NCI-H2081 treated with DMSO at 0.1 percent for 48 hours (cell line): ENCODE measurements around the gene CPVL.

Source experiments
- DNase-seq: peaks from one replicate; lab custom pipeline; 2025; lab: John Stamatoyannopoulos, UW

Gene CPVL

DNA sequence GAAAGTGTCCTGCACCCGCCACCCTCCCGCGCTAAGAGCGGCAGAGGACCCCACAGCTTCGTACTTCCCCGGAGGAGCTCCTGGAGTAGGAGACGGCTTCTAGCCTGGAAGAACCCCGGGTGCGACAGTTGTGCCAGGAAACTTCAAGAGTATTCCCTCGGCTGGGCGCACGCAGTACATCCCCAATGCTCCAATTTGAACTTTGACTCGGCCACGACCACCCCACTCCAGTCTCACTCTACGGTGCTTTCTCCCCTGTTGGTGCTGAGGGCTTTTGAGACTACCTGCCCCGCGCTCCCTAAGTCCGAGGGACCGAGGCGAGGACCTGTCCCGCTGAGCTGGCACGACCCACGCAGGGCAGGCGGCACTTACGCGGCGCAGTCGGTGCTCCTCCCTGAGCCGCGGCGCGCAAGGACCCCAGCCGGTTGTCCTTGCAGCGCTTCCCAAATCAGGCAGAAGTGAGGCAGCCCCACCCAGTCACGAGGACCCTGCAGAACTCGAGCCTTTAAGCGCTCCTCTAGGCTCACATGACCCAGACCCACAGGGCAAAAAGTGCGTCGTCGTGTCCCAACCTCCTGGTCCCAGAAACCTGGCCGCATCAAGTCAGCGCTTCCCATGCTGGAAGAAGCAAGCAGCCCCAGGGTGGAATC is at the start of gene CPVL:
CPVL (minus strand) TSS at position 481 of the 650 bp plus-strand sequence. CDS start 25,476 bp downstream, outside the sequence.
- no peak for DNase-seq

GRCh38 chr7:29194594-29195427 is 48.5 kb upstream of the CPVL start, which contains the start of gene CHN2:
CHN2 (plus strand) TSS chr7:29194775.
- peak; percentile 33 for DNase-seq

DNA sequence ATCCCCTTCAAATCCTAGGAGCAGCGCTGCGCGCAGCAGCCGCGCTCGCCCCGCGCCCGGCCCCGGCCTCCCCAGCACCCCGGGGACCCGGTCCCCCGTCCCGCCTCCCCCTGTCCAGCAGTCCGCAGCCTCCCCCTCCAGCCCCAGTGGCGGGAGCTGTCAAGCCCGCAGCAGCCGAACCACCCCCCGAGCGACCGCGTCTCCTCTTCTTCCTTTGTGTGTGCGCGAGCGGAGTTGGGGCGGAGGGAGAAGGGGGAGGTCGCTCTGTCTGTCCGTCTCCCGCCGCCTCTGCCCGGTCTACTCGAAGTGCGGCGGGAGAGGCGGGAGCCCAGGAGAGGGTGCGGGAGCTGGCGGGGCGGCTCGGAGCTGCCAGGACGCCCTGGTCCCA is 47.9 kb upstream of the CPVL start:
- DNase-seq, result no peak

DNA sequence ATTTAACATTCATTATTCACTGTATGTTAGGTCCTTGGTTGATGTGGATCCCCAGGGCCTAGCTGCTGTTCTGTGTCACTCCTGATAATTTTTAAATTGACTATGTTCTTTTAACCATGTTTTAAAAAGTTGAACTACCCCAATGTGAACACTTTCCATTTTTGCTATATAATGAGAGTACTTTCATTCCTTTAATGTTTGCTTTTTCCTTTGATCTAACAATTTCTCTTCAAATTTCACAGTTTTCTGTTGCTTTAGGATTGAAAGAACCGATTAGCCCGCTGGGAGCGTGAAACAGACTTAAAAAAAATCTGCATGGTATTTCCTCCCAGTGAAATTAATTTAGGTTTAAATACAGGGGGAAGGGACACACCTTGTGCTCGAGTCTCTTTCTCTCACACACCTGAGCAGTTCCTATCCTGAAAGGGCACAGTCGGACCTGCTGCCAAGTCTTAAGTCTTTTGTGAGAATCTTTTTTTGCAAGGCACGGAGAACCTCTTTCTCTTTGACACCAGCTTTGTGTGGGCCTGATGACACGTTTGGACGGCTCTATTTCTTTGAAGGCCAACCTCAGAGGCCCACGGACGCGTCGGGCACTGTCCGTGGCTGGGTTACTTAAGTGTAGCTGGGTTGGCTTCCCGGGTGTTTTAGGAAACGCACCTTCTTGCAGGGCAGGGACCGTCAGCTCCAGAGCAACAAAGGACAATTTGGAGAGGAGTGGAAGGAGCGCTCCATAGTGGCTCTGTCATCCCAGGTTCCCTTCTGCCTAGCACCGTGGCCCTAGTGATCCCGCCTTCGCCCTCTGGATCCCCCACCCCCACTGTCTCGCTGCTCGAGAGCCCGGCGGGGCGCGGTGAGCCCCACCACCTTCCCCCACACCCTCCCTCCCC is 47.2 kb upstream of the CPVL start:
- DNase-seq, result no peak

DNA sequence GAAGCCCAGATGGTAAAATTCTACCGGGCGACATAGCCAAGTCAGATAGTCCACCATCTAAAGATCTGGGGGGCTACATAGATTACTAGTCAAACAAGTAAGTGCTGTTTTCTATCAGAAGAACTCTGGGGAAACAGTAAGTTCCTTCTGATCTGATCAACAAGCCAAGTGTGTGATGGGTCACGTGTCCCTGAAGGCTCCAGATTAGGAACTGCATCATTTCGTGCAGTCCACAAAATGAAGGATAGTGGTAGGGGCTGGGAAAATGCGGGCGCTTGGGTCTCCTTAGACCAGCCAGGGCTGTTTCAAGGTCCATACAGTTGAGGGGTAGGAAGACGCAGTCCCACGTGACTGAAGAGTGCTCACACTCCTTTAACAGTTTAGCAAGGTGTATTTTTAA is 46.5 kb upstream of the CPVL start:
- DNase-seq, result no peak

GRCh38 chr7:29192323-29192722 is 46.0 kb upstream of the CPVL start:
- no peak for DNase-seq

DNA sequence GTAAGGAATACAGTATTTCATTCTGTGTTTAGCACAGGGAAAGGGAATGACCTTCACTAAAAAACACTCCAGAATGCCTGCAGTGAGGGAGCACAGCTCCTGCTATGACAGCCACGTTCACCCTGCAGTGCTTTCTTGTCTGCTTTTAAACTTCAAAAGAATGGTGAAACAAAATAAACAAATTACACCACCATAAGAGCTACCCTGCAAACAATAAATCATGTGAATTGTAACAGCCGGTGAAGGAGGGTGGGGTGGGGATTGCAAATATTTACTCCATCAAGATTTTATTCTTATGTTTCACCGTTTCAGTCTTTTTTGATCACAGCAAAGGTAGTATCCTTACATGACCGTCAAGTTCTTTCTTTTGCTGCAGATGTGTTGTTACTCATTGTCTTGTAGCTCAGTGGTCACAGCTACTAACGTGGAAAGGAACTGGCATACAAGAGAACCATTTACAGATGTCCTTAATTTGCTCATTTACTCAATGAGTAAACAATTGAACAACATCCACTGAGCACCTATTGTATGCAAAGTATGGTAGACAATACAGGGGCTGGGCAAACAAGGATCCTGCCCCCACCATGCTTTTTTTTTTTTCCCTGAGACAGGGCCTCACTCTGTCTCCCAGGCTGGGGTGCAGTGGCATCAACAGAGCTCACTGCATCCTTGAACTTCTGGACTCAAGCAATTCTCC is 44.2 kb upstream of the CPVL start:
- DNase-seq, result peak; percentile 80

DNA sequence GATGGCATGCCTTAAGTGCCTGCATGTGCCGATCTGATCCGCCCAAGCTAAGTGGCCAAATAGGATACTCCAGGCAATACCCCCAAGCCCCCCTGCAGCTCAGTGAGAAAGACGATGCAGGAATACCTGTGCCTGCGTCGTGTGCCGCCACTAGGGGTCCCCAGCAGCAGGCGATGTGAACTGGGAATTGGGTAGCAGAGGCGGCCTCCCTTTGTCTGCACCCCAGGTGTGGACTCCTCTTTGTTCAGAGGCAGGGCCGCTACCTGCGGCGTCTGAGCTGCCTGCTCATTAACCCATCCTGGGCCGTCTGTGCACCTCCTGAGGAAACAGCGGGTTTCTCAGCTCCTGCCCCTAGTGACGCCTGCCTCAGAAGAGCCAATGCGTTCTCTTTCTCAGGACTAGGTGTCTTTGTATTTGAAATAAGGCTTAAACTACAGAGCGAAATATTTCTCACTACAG is 43.4 kb upstream of the CPVL start:
- DNase-seq, result peak; percentile 93

DNA sequence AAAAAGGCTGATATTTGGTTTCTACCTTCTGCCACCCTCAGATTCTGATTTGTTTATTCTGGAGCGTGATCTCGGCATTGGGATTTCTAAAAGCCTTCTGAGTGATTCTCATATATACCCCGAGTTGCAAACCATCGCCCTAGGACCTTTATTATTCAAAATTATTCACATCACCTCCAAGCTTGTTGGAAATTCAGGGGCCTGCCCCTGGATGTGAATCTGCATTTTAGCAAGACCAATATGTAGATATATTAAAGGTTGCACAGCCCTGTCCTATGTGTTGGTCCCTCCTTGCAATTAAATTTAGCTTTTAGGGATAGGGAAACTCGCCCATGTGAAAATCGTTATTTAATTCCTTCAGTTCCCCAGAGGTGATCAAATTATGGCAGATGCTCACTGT is 39.3 kb upstream of the CPVL start:
- DNase-seq, result no peak

DNA sequence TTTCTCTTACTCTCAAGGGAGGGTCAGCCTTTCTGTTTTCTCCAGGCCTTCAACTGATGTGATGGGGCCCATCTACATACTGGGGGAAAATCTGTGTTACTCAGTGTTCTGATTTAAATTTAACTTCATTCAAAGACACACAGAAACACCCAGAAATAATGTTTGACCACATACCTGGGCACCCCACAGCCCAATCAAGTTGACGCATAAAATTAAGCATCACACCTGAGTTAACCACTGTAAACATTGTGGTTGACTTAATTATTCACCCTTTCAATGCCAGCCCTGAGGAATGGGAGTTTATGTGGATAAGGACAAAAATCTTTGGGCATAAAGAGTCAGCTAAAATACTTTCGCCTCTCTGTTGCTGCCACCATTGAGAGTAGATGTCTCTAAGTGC is 38.3 kb upstream of the CPVL start:
- DNase-seq, result no peak

DNA sequence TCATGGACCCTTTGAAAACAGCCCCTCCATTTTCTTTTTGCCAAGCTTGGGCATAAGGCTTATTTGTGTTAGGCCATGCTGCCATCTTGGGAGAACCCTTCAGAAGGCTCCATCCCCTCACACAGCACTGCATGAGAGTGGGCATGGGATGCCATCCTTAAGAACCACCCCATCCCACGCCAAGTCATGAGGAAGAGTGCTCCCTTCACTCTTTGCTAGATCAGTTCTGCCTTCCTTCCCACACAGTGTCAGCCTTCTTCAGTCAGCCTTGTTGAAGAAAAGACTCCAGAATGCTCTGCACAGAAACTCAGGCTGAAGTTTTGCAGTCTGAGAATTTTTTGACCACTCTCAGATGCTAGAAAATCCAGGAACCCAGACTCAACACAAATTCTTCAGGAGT is 32.8 kb upstream of the CPVL start:
- DNase-seq, result no peak

DNA sequence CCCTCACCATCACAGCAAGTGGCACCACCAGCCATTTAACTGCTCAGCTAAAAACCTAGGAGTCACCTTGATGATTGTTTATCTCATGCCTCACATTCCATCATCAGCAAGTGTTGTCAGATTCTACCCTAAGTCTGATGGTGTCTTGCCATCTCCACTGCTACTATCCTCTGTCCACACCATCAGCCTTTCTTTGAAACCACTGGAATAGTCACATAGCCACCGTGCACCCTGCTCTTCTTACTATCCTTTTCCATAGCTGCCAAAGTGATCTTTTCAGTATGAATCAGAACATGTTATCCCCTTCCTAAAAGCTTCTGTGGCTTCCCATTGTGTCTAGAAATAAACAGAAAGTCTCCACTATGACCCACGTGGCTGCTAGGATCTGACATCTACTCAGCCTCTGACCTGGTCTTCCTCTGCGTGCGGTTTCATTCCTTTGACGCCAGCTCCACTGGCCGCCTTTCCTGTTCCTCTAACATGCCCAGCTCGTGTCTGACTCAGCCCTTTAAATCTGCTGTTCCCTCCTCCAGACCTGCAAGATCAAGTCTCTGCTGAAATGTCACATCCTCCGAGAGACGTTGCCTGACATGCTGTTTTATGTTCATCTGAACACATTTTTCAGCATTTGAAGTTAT is 31.7 kb upstream of the CPVL start:
- DNase-seq, result no peak

DNA sequence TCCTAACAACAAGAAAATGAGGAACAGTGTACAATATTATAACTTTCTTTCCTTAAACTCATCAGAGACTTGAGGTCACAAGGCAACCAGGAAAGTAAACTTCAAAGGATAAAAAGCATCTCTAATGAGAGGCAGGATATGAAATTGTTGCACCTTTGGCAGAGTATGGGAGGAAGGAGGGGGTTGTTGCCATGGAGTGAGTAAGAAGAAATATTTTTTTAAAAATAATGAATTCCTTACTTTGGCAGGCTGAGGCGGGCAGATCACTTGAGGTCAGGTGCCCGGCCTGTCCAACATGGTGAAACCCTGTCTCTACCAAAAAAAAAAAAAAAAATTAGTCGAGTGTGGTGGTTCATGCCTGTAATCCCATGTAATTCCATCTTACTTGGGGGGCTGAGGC is 27.1 kb upstream of the CPVL start:
- no peak for DNase-seq

GRCh38 chr7:29170781-29171180 is 24.4 kb upstream of the CPVL start:
- DNase-seq, result no peak

- DNase-seq, result no peak
Observed at GRCh38 chr7:29167721-29168120, 21.4 kb upstream of the CPVL start.

DNA sequence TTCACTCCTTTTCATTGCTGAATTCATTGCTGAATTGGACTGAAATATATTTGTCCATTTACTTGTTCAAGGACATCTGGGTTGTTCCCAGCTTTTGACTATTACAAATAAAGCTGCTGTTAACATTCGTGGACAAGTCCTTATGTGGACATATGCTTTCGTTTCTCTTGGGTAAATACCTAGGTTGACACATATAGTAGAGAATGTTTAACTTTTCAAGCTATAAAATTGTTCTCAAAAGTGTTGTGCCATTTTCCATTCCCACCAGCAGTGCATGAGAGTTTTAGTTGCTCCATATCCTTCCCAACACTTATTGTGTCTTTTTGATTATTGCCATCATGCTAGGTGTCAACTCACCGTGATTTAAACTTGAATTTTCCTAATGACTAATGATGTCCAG is 17.5 kb upstream of the CPVL start:
- DNase-seq, result no peak

- no peak for DNase-seq
Observed at GRCh38 chr7:29162577-29162976, 16.2 kb upstream of the CPVL start.

GRCh38 chr7:29161231-29161630 is 14.9 kb upstream of the CPVL start:
- no peak for DNase-seq

DNA sequence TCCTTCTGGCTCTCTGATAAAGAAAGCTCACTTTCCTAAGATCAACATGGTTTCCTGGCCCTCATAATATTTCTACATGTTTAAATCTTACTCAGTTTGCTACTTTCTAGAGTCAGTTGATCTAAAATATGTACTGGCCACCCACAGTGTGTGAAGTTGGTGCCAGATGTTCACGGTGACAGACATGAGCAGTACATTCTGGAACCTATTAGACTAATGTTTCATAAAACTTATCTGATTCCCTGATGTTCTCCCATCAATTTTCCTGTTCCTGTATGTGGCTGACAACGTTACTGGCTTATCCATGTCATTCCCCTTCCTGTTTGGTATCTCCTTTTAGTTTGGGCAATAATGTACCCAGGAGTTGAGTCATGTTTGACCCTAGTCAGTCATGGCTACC is 13.7 kb upstream of the CPVL start:
- DNase-seq, result no peak

- no peak for DNase-seq
Observed at GRCh38 chr7:29158795-29159423, 12.6 kb upstream of the CPVL start.

- no peak for DNase-seq
Observed at GRCh38 chr7:29156907-29157452, 10.6 kb upstream of the CPVL start.
